ENCODE data around the gene SLC4A11. TPM values are rescaled to one million over a fixed set of nuclear protein-coding genes. Genes with fewer than 3 reads are reported as not detected.

The SLC4A11 gene
- total and polyA plus RNA-seq, 10 of the 15 experiments (the other 5 are each of a cell fraction or from before 2014, with no cell fraction given): 0.07 to 2.3 (median 1.1) TPM

GRCh38 chr20:3194617-3195280 lies 44.2 kb downstream of the SLC4A11 start:
- DNase-seq (ENCODE audit: low read depth, low spot score): no peak
- no TSS peak for BruUV-seq (replicated peaks)
- H3K9me3 ChIP-seq (replicated peaks; ENCODE audit: control insufficient read depth, insufficient read depth, low read length): no peaks in the 10 kb centered on the region
- FAIRE-seq: no peak
- H3K27me3 ChIP-seq (replicated peaks in 1 of 2; ENCODE audit: control insufficient read depth in 2 of 2, insufficient read depth in 2 of 2, low read length in 1 of 2): no peaks in the 10 kb centered on the region
- H3K27ac ChIP-seq (ENCODE audit: control insufficient read depth, insufficient read depth): no peak overlapping the region
- H3K4me1 ChIP-seq (ENCODE audit: control insufficient read depth, insufficient read depth, low read length): no peaks in the 10 kb centered on the region
- 89% methylated on average over 8 of the region's 10 CpGs for WGBS (ENCODE audit: insufficient coverage, insufficient replicate concordance, low lambda C conversion rate, missing lambda C conversion rate)
- no peak for ATAC-seq
- RAD21 ChIA-PET (ENCODE audit: unreplicated experiment): no interaction called here
- TF ChIP-seq MLLT1 (IDR thresholded peaks at IDR 0.05) (no peak), REST (IDR thresholded peaks at IDR 0.05; ENCODE audit: low read depth, low read length) (no peak), ZNF622 (IDR thresholded peaks at IDR 0.05) (no peak), ZBTB11 (CRISPR knock-in tag; IDR thresholded peaks at IDR 0.05) (no peak), TBL1XR1 (IDR thresholded peaks at IDR 0.05; ENCODE audit: low read depth, low read length) (no peak), ZNF217 (IDR thresholded peaks at IDR 0.05) (no peak)
- H4K20me1 ChIP-seq (ENCODE audit: control insufficient read depth, insufficient read depth): no peaks in the 10 kb centered on the region
- no peak overlapping the region for H3K4me3 ChIP-seq
- H3K36me3 ChIP-seq (ENCODE audit: control insufficient read depth in 2 of 2, insufficient read depth in 2 of 2, low read length in 1 of 2): peaks cover 16 to 36% of the 10 kb centered on the region in 2 experiments; a peak in 3 of 4 replicates
- POLR2A ChIA-PET: no interaction called here
- H3K79me2 ChIP-seq (ENCODE audit: control insufficient read depth, insufficient read depth, low read length): no peaks in the 10 kb centered on the region
- intact Hi-C loops (cut with micrococcal nuclease; ENCODE audit: unreplicated experiment) (no loop called here), in situ Hi-C loops (cut with MboI) (no loop called here)
- CTCF ChIA-PET: no interaction called here
- SMC1A ChIA-PET (ENCODE audit: uncharacterized antibody, unreplicated experiment): no interaction called here
- H3K9ac ChIP-seq (ENCODE audit: control insufficient read depth, insufficient read depth, low read length): no peak overlapping the region
- no peak overlapping the region for H3K4me2 ChIP-seq (ENCODE audit: control insufficient read depth, insufficient read depth)
- H2AFZ ChIP-seq (ENCODE audit: control insufficient read depth, low read depth, low read length): no peak overlapping the region

All from GM12878 (cell line).